Body of pancreas (tissue), 4 donors: Measurements from ENCODE around the gene BCAR1.

Experiments used
- POLR2A ChIP-seq, 3 donors: fragments of 450-650 bp; IDR thresholded peaks; one replicate each; pipeline ENCODE4 v1.6.1; 2016; ENCODE audit warnings: antibody characterized with exemption in 3 of 3, mild to moderate bottlenecking in 2 of 3
- TF ChIP-seq, protein P1 (sequence below), 7 experiments: fragments of 450-650 bp in 4 of 7; fragments of 200-600 bp in 3 of 7; sonication (generic) in 3 of 7; IDR thresholded peaks; one replicate each; pipeline ENCODE4 v1.5.1; 2016 to 2019; ENCODE audit warnings: antibody characterized with exemption in 7 of 7

DNA sequence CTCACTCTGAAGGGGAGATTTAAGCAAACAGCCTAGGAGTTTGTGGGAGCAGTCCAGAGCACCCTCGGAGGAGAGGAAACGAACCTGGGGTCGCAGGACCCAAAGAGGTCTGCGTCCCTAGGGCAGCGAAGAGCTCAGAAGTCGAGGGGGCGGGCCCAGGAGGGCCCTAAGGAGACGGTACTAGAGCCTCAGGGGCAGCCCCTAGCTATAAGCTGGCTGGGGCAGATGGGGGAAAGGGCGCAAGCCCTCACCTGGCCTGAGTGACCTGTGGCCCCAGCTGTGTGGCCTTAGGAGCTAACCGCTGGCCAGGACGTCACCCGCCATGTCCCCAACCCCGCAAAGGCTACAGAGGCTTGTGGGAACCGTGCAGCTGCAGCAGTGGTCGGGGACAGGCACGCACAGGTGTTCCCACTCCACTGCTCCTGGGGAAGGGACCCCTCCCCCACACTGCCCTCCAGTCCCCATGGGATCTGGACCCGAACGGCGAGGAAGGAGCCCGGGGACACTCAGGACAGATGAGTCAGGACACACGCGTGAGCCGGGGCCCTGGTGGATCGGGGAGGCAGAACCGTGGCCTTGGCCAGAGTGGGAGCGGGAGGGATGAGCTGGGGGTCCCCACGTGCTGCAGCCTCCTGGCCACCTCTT, 42.4 kb downstream of the BCAR1 start:
- TF ChIP-seq, protein P1, sequence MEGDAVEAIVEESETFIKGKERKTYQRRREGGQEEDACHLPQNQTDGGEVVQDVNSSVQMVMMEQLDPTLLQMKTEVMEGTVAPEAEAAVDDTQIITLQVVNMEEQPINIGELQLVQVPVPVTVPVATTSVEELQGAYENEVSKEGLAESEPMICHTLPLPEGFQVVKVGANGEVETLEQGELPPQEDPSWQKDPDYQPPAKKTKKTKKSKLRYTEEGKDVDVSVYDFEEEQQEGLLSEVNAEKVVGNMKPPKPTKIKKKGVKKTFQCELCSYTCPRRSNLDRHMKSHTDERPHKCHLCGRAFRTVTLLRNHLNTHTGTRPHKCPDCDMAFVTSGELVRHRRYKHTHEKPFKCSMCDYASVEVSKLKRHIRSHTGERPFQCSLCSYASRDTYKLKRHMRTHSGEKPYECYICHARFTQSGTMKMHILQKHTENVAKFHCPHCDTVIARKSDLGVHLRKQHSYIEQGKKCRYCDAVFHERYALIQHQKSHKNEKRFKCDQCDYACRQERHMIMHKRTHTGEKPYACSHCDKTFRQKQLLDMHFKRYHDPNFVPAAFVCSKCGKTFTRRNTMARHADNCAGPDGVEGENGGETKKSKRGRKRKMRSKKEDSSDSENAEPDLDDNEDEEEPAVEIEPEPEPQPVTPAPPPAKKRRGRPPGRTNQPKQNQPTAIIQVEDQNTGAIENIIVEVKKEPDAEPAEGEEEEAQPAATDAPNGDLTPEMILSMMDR (IDR thresholded peaks at IDR 0.05): no peak
- TF ChIP-seq POLR2A (IDR thresholded peaks at IDR 0.05): no peak
